PFSK-1 (cell line): ENCODE measurements around the gene DTX1.

ENCODE experiments used
- POLR2AphosphoS5 ChIP-seq: IDR thresholded peaks from 2 replicates; pipeline ENCODE4 v1.6.1; 2012; ENCODE audit warnings: low read depth, mild to moderate bottlenecking, control low read depth, low read length, moderate library complexity
- SIN3A ChIP-seq: IDR thresholded peaks from 2 replicates; pipeline ENCODE4 v1.6.1; 2012; ENCODE audit warnings: mild to moderate bottlenecking, low read length, moderate library complexity, borderline replicate concordance; ENCODE audit not compliant: insufficient read depth
- TAF1 ChIP-seq: IDR thresholded peaks from 2 replicates; pipeline ENCODE4 v1.6.1; 2012; ENCODE audit warnings: low read length, control low read depth, borderline replicate concordance; ENCODE audit not compliant: insufficient read depth
- TF ChIP-seq, protein P1 (sequence below), 2 experiments: IDR thresholded peaks; 2 replicates each; pipeline versions ENCODE4 v1.6.1 to v1.8.0; 2011 to 2012; ENCODE audit warnings: low read depth in 2 of 2, low read length in 2 of 2, control low read depth in 1 of 2, inconsistent platforms in 1 of 2, mild to moderate bottlenecking in 1 of 2, moderate library complexity in 1 of 2; ENCODE audit not compliant: insufficient read depth in 1 of 2

GRCh38 chr12:113062502-113063395, 6.2 kb downstream of the DTX1 start:
- TF ChIP-seq POLR2AphosphoS5 (no peak), SIN3A (no peak), TAF1 (no peak)
- TF ChIP-seq, protein P1, sequence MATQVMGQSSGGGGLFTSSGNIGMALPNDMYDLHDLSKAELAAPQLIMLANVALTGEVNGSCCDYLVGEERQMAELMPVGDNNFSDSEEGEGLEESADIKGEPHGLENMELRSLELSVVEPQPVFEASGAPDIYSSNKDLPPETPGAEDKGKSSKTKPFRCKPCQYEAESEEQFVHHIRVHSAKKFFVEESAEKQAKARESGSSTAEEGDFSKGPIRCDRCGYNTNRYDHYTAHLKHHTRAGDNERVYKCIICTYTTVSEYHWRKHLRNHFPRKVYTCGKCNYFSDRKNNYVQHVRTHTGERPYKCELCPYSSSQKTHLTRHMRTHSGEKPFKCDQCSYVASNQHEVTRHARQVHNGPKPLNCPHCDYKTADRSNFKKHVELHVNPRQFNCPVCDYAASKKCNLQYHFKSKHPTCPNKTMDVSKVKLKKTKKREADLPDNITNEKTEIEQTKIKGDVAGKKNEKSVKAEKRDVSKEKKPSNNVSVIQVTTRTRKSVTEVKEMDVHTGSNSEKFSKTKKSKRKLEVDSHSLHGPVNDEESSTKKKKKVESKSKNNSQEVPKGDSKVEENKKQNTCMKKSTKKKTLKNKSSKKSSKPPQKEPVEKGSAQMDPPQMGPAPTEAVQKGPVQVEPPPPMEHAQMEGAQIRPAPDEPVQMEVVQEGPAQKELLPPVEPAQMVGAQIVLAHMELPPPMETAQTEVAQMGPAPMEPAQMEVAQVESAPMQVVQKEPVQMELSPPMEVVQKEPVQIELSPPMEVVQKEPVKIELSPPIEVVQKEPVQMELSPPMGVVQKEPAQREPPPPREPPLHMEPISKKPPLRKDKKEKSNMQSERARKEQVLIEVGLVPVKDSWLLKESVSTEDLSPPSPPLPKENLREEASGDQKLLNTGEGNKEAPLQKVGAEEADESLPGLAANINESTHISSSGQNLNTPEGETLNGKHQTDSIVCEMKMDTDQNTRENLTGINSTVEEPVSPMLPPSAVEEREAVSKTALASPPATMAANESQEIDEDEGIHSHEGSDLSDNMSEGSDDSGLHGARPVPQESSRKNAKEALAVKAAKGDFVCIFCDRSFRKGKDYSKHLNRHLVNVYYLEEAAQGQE (IDR thresholded peaks at IDR 0.05; ENCODE audit: insufficient read depth in 1 of 2, low read depth in 2 of 2, low read length in 2 of 2): no peak
